Putamen (tissue), 1 donor: ENCODE measurements around the gene IL10RB.
A peak's percentile ranks its signal among the peaks of the same experiment; 100 is the strongest.

ENCODE experiments used
- DNase-seq: peaks from one replicate; pipeline ENCODE4 v3.0.0-alpha.2; 2016; ENCODE audit warnings: low spot score

The IL10RB gene

GRCh38 chr21:33267250-33267649 lies 1.1 kb downstream of the IL10RB start:
- no peak for DNase-seq

DNA sequence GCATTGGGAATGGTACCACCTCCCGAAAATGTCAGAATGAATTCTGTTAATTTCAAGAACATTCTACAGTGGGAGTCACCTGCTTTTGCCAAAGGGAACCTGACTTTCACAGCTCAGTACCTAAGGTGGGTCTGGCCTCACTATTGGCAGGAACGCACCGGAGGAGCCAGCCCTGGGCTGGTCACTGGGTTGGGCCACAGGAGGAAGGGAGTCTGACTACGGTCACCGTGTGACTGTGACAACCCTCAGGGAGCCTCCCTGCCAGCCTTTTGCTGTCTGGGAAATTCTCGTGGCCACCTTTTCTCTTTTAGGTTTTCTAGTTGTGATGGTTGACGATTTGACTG lies 2.2 kb downstream of the IL10RB start:
- no peak for DNase-seq

DNA sequence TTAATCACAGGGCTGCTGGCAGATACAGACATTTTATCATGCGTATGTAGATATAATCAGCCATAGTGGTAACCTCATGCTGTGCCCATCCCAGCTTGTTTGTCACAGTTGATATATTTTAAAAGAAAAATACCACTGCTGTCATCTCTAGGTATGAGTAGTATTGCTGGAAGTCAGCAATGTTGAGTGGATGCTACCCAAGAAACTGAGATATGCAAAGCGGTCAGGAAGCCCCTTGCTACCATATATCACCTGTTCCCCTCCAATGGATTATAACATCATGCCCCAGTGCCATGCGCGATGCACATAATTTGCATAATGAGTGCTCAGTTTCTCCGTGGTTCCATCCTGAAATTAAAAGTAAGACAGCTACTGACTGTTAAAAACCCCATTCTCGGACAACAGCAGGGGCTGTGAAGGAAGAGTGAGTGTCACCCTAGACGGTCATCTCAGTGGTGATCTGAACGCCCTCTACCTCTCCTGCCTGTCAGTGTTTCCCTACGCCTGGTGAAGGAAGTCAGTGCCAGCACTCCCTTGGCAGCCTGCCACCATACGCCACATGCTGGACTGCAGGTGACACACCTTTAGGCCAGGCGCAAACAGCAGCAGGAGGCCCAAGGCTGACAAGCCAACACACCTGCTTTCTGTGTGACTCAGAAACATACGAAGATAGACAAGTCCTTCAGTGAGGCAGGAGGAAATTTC lies 2.7 kb downstream of the IL10RB start:
- no peak for DNase-seq

DNA sequence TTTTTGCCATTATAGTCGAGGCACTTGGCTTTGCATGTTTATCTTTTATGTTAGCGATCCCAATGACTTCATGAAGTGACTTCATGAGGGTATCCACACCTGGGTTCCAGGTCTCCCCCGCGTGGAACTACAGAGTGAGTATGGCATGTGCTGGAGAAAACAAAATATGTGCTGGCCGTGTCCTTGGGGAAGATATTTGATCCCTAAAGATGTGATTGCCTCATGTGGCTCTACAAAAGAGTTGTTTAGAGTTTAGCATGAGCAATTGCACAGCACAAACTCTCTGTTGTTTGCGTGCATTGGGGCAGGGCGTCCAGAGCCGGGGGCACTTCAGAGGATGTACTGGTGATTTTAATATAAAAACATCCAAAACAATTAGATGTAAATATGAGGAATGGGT lies 4.8 kb downstream of the IL10RB start:
- no peak for DNase-seq

GRCh38 chr21:33273044-33273443 lies 6.9 kb downstream of the IL10RB start:
- no peak for DNase-seq

- DNase-seq, result no peak
Measured at GRCh38 chr21:33278721-33279120, 12.6 kb downstream of the IL10RB start.

DNA sequence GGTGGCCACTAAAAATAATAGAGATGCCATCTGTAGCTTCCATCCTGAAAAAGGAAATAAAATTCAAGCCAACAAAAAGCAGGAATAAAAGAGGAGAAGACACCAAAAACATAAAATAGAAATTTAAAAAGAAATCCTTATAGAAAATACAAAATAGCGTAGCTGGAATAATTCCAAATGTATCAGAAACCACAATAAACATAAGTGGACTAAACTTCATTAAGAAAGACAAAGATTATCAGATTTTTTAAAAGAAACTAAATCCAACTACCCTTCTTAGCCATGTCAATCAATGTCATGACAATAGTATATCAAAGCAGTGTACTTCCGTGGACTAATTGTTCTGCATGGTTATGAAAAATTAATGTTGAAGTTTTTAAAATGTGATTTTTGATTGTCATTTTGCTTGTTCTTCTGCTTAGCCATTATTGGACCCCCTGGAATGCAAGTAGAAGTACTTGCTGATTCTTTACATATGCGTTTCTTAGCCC lies 13.2 kb downstream of the IL10RB start:
- DNase-seq, result no peak

GRCh38 chr21:33281096-33281652 lies 15.0 kb downstream of the IL10RB start:
- DNase-seq, result no peak

- DNase-seq, result no peak
Measured at GRCh38 chr21:33283203-33283602, 17.0 kb downstream of the IL10RB start.

DNA sequence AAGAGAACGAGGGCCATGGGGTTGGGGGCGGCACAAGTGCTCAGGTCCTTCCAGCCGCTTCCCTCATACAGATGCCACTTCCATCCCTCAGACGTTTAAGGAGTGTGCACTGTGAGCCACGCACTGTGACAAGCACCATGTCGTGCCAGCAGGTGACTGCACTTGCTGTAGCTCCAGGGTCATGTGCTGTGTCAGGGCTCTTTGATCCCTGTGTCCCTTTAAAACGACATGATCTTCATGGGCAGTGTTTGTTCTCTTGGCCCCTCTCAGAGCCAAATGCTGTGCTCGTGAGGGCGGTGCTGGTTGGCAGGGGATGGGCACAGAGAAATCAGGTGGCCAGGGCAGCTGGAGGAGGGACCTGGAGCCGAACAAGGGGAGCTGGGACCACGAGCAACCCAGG lies 19.9 kb downstream of the IL10RB start:
- no peak for DNase-seq

DNA sequence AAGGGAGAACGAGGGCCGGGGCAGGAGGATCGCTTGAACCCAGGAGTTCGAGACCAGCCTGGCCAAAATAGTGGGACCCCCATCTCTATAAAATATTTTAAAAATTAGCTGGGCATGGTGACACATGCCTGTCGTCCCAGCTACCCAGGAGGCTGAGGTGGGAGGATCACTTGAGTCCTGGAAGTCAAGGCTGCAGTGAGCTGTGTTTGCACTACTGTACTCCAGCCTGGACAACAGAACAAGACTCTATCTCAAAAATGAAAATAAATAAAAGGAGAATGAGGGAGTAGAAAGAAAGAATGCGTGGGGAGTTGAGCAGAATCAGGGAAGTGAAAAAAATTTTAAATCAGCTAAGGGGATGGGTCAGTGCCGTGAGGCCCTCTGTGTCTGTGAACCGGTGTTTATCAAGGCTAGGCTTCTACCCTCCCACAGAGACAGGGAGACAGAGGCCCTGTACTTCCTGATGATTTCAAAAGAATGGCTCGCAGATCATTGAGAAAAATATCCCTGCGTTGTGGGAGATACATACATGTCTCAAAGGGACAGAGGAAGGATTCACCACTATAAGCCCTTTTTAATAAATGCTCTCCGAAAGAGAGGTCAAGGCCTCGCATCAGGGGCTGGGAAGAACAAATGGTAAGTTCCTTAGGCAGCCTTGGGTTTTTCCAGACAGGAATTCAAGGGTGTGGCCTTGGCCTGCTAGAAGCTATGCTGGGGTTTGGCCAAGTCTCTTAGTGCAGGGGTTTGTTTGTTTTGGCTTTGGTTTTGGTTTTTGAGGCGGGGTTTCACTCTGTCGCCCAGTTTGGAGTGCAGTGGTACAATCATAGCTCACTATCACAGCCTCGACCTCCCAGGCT lies 20.7 kb downstream of the IL10RB start:
- DNase-seq, result no peak

DNA sequence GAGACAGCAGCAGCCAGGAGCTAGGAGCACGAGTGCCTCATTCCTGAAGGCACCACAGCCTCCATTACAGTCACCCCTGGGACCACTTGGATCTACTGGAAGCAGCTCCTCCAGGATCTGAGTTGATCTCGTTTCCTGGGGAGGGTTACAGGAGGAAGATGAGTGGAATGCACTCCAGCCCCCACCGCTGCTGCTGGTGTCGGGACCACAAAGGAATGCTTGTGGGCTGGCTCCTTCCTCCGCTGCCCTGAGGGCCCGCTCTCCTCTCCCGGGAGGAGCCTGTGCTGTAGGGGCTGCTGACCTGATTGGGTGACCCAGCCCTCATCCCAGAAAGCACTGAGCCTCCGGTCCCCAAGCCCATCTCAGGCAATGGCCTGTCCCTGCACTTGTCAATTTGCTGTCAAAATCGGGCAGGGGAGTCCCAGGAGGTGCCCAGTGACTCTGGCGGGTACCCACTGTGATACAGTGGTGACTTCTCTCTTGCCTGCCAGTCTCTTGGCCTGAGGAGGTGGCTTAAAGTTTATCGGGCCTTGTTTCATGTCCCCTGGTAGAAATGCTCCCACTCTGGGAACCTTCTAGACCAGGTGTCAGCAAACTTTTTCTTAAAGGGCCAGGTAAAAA lies 23.1 kb downstream of the IL10RB start:
- DNase-seq, result no peak

DNA sequence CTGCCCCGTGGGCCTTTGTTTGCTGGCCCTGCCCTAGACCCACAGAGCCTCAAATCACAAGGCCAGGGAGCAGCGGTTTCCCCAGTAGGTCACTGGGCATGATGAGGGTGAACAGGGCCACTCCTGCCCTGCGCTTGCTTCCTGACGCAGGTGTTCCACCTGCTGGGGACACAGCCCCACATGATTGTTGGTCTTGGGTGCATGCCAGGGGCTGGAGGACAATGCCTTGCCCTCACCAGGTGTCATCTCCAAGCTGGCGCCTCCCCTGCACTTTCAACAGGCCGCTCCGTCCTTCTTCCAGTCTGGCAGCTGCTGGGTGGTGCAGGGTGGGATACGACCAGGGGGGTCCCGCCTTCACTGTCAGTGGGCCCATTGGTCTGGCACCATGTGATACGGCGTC lies 24.3 kb downstream of the IL10RB start:
- no peak for DNase-seq

DNA sequence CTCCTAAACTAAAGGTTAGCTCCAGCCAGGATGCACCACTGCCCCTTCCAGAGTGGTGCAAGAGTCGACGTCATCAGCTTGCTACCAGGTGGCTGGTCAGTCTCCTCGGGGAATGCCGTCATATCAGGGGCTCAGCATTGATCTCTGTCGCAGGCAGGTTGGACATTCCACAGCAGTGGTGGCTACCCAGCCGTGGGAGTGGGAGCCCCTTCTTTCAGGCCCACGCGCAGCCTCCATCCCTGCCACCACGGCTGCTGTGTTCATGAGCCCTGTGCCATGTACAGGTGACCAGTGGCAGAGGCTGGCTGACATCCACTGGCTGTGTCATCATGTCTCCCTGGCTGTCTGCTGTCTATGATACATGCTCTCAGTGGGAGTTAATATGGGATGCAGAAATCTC lies 25.5 kb downstream of the IL10RB start:
- no peak for DNase-seq

- DNase-seq, result no peak
Measured at GRCh38 chr21:33292724-33293123, 26.6 kb downstream of the IL10RB start.

DNA sequence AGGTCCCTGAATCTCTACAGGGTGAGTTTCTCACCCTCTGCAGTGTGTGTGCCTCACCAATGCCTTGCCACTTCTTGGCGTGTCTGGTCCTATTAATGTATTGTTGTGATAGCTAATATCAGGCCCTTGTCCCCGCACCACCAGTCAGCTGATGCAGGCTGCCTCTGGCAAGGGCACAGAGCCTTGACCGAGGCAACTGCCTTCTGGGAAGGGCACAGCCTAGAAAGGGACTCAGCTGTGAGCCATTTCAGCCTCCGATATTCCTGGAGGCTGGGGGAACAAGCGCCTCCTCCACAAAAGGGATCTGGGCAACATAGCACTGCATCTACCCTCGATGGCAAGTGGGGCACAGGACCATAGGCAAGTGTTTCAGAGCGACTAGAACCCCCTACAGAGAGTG lies 27.0 kb downstream of the IL10RB start:
- DNase-seq, result no peak

DNA sequence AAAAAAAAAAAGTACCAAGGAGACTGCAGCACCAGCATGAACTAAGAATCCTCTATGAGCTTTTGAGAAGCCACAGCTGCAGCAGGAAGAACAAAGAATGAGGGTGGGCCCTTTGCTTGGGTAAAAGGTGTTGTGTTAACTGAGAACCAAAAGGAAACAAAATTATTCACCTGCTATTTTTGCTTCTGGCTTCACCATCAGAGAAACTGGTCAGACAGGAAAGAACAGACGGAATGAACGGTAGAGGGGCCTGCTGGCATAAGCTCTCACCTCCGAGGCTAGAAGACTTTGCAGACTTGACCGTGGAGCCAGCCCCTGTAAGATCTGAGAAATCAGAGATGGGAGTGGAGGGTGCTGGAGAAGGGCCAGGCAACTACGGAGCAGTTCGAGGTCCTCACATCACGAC lies 27.6 kb downstream of the IL10RB start:
- DNase-seq, result no peak

GRCh38 chr21:33296156-33296555 lies 30.0 kb downstream of the IL10RB start:
- DNase-seq, result no peak

DNA sequence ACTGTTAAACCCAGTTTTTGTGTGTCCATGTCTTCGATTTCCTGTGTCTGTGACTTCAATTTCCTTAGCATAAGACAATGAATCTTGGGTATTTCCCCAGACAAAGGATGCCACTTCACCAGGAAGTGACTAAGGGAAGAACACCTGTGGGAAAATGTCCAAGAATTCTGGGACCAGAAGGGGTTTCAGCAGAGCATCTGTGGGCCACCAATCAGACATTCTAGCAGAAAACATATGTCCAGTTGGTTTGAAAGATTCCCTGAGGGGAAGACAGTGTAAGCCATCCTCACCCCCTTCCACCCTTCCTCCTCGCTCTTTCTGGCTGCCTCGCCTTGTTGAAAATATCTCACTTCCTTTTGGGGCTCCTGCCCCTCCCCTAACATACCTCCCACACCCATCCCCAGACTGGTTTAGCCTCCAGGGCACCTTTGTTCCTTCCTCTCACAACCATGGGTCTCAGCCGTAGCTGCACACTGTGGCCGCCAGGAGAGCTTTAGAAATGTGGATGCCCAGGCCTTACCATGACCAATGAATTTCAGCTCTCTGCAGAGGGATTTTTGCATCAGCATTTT lies 33.1 kb downstream of the IL10RB start:
- DNase-seq, result no peak

DNA sequence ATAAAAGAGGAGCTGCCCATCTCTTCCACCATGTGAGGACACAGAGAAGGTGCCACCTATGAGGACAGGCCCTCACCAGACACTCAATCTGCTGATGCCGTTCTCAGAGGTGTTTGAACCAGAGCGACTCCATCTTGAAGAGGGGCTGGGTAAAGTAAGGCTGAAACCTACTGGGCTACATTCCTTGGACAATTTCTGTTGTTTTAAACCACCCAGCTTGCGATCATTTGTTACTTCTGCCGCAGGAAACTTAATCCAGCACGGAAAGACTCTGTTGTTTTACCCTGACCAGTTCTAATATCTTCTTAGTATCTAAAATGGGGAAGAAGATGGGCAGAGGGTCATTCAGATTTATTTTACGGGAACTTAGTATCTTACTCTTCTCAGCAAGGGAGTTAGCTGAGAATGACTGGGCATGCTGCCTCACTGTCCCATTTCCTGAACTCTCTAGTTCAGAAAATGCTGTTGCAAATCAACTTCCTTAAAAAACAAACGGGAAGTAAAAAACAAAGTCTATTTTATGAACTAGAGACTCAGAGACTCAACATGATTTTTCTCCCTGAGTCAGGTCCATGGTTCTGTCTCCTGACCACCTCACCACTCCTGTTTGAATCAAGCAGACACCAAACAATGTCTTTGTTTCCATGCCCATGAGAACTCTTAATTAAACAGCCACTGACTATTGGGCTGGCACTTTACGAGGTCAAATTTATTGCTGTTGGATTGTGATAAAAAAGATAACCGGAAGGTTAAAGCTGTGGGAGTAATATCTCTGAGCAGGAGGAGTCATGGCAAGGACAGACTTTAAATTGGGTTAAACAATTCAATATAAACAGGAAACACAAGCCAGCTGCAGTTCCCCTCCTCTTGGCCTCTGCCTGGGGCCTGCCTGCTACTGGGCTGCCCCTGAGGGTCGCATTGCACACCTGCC lies 34.8 kb downstream of the IL10RB start:
- DNase-seq, result peak; percentile 39

- DNase-seq, result no peak
Measured at GRCh38 chr21:33301632-33302002, 35.5 kb downstream of the IL10RB start.
